ENCODE results near the gene COL20A1.

- TF ChIP-seq, protein P1, sequence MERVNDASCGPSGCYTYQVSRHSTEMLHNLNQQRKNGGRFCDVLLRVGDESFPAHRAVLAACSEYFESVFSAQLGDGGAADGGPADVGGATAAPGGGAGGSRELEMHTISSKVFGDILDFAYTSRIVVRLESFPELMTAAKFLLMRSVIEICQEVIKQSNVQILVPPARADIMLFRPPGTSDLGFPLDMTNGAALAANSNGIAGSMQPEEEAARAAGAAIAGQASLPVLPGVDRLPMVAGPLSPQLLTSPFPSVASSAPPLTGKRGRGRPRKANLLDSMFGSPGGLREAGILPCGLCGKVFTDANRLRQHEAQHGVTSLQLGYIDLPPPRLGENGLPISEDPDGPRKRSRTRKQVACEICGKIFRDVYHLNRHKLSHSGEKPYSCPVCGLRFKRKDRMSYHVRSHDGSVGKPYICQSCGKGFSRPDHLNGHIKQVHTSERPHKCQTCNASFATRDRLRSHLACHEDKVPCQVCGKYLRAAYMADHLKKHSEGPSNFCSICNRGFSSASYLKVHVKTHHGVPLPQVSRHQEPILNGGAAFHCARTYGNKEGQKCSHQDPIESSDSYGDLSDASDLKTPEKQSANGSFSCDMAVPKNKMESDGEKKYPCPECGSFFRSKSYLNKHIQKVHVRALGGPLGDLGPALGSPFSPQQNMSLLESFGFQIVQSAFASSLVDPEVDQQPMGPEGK (CRISPR knock-in tag; IDR thresholded peaks at IDR 0.05; ENCODE audit: borderline replicate concordance) = no peak
- TF ChIP-seq RARB (CRISPR knock-in tag; IDR thresholded peaks at IDR 0.05) (no peak), ZFP3 (CRISPR knock-in tag; IDR thresholded peaks at IDR 0.05) (no peak), ISL1 (CRISPR knock-in tag; IDR thresholded peaks at IDR 0.05) (no peak)
These were observed 26.4 kb downstream of the COL20A1 start for GRCh38 chr20:63319164-63320040.
